ENCODE results near the gene GTPBP4.

The GTPBP4 gene

DNA sequence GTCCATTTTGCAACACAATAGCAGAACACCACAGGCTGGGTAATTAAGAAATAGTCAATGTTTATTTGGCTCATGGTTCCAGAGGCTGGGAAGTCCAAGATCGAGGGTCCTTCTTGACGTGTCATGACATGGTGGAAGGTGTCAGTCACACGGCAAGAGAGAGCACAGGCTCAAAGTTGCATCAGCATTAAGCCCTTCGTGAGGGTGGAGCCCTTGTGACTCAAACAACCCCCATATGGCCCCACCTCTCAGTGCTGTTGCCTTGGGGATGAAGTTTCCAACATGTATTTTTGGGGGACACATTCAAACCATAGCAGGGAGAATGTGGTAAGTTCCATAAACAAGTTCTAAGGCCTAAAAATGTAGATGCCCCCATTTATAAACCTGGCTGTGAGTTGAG, 24.6 kb upstream of the GTPBP4 start:
- POLR2A ChIA-PET: no interaction called here
- CTCF ChIA-PET: no interaction called here
- DNase-seq (ENCODE audit: low read depth, low spot score): no peak
- TF ChIP-seq, protein P1, sequence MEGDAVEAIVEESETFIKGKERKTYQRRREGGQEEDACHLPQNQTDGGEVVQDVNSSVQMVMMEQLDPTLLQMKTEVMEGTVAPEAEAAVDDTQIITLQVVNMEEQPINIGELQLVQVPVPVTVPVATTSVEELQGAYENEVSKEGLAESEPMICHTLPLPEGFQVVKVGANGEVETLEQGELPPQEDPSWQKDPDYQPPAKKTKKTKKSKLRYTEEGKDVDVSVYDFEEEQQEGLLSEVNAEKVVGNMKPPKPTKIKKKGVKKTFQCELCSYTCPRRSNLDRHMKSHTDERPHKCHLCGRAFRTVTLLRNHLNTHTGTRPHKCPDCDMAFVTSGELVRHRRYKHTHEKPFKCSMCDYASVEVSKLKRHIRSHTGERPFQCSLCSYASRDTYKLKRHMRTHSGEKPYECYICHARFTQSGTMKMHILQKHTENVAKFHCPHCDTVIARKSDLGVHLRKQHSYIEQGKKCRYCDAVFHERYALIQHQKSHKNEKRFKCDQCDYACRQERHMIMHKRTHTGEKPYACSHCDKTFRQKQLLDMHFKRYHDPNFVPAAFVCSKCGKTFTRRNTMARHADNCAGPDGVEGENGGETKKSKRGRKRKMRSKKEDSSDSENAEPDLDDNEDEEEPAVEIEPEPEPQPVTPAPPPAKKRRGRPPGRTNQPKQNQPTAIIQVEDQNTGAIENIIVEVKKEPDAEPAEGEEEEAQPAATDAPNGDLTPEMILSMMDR (IDR thresholded peaks at IDR 0.05; ENCODE audit: insufficient read depth, low read length, missing control alignments): no peak
- no peak overlapping the region for H3K4me3 ChIP-seq (ENCODE audit: low read depth, low read length)

DNA sequence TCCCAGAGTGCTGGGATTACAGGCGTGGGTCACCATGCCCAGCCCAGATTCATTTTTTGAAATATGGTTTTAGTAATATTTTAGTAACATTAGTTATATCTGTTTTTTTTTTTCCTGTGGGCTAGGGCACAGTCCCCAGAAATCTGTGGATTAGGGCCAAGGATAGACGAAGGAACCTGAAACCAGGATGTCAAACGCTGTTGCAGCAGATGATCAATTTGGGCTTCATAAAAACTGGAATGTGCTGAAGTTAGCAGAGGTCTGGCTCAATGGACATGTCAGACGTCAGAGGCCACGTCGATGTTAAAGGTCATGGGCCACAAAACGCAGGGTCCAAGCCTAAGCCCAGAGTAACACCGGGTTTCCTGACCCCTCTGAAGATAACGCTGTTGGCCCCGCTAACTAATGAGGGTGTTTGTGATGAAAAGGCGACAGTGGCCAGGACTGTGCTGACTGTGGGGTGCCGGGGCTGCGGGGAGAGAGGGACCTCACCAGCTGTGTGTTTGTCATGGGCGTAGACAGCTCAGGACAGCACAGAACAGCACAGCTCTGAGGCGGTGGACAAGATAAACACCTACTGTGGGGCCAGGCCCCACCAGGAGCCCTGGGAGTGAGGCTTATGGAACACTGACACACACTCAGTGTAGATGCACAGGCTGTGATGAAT, 23.8 kb upstream of the GTPBP4 start:
- POLR2A ChIA-PET: no interaction called here
- TF ChIP-seq, protein P1 (IDR thresholded peaks at IDR 0.05; ENCODE audit: insufficient read depth, low read length, missing control alignments): no peak
- DNase-seq (ENCODE audit: low read depth, low spot score): no peak
- H3K4me3 ChIP-seq (ENCODE audit: low read depth, low read length): no peak overlapping the region
- CTCF ChIA-PET: no interaction called here

DNA sequence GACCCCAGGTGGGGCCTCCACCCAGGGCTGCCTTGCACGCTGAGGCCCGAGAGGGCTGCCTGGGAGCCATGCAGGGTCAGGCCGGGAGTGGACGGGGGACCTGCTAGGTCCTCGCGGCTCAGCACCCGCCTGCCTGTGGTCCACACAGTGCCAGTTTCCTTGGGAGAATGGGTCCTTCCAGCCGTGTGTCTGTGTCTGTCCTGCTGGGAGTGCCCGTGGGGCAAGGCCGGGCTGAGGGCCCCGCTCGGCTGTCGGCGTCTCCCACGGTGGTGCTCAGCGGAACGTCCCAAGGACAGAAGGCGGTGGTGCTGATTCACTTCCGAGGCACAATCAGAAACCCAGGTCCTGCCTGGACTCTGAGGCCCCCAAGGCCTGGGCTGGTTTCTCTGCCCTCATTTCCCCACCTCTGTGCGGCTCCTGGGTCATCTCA, 23.2 kb upstream of the GTPBP4 start:
- ChIA-PET CTCF (no interaction called here), POLR2A (no interaction called here)
- TF ChIP-seq, protein P1 (IDR thresholded peaks at IDR 0.05; ENCODE audit: insufficient read depth, low read length, missing control alignments): no peak
- no peak for DNase-seq (ENCODE audit: low read depth, low spot score)
- no peak overlapping the region for H3K4me3 ChIP-seq (ENCODE audit: low read depth, low read length)

DNA sequence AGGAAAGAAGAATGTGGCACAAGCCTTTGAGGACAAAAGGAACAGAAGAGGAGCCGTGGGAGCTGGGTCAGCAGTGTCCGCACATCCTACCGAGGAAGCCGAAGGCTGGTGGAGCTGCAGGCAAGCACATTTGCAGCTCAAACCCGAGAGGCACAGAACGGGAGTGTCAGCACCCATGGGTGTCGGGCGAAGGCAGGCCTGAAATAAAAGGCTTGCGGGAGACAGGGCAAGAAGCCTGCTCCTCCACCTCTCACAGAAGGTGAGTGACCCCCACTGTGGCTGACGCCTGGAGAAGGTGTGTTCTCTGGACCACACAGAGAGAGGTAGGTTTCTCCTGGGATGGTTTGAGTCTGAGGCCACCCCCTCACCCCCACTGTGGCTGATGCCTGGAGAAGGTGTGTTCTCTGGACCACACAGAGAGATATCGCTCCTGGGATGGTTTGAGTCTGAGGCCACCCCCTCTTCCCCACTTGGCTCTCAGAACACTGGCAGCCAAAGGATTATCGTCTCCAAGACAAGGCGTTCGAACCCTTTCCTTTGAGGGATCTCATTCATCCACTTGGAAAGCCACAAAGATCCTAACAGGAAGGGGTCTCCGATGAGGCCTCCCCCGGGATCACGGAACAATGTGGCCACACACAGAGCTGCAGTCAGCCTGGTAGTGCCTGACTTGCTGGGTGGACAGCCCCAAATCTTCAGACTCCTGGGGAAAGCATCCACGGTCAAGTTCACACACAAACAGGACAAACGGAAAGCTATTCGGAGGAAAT, 21.6 kb upstream of the GTPBP4 start:
- no peak overlapping the region for H3K4me3 ChIP-seq (ENCODE audit: low read depth, low read length)
- ChIA-PET CTCF (interaction anchor here (1.4 kb wide), 1 partner anchor 9 kb away, joined by 4 read pairs; no protein-coding TSS in a partner anchor), POLR2A (no interaction called here)
- TF ChIP-seq, protein P1 (IDR thresholded peaks at IDR 0.05; ENCODE audit: insufficient read depth, low read length, missing control alignments): no peak
- no peak for DNase-seq (ENCODE audit: low read depth, low spot score)

DNA sequence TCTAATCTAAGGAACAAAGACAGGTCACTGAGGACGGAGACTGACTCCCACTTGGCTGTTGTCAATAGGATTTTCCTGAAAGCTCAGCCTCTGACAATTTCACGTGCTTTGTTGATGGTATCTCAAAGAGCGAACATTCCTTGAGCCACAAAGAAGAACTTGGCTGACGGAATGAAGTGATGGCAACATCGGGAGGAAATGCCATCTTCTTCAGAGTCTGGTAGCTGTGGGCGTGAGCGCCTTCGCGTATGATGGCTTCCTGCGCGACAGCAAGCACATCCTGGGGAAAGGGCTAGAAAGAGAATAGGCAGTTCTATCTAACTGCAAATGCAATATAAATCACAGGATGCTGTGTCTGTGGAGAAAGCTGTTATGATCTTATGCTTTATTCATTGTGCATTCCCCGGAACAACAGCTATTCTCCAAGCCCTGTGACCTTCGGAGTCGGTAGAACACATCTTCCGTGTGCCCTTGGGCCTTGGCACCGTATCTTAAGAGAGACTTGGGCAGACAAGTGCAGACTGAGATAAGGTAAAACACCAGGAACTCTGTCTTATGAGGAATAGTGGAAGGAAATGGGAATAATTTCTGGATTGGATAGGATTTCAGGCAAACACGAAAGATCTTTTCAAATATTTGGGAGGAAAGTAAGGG, 19.6 kb upstream of the GTPBP4 start:
- TF ChIP-seq, protein P1 (IDR thresholded peaks at IDR 0.05; ENCODE audit: insufficient read depth, low read length, missing control alignments): no peak
- POLR2A ChIA-PET: no interaction called here
- no peak for DNase-seq (ENCODE audit: low read depth, low spot score)
- CTCF ChIA-PET: no interaction called here
- H3K4me3 ChIP-seq (ENCODE audit: low read depth, low read length): no peak overlapping the region

All from AG04449 (cell line).